Esophagus muscularis mucosa (tissue), 4 donors: Measurements from ENCODE around the gene AGAP3.

Experiments
- CTCF ChIP-seq, 3 experiments: fragments of 200-600 bp in 2 of 3; fragments of 450-650 bp in 1 of 3; sonication (generic) in 2 of 3; IDR thresholded peaks; one replicate each; pipeline ENCODE4 v1.5.1; 2017 to 2019; ENCODE audit warnings: antibody characterized with exemption in 3 of 3, mild to moderate bottlenecking in 2 of 3, moderate library complexity in 1 of 3
- EP300 ChIP-seq: sonication (generic); formaldehyde crosslinking; IDR thresholded peaks from one replicate; pipeline ENCODE4 v1.6.1; 2017; ENCODE audit warnings: antibody characterized with exemption
- POLR2A ChIP-seq: fragments of 450-650 bp; IDR thresholded peaks from one replicate; pipeline ENCODE4 v1.6.1; 2017; ENCODE audit warnings: antibody characterized with exemption, moderate library complexity, mild to moderate bottlenecking, low read depth
- POLR2AphosphoS5 ChIP-seq, 2 donors: sonication (generic); formaldehyde crosslinking; IDR thresholded peaks; one replicate each; pipeline ENCODE4 v1.6.1; 2017; ENCODE audit warnings: antibody characterized with exemption in 2 of 2

GRCh38 chr7:151128144-151128543, 41.9 kb downstream of the AGAP3 start:
- TF ChIP-seq POLR2A (no peak), EP300 (no peak), CTCF (IDR thresholded peaks at IDR 0.05) (no peak), POLR2AphosphoS5 (IDR thresholded peaks at IDR 0.05) (no peak)
